ENCODE results near the gene ERVH48-1. TPM values are rescaled to one million over a fixed set of nuclear protein-coding genes. Genes with fewer than 3 reads are reported as not detected.
A peak's percentile ranks its signal among the peaks of the same experiment; 100 is the strongest.
"Not testable (repeated sequence)": the region's sequence is repeated elsewhere in the genome, so short reads cannot be mapped to it uniquely, and the experiment has no call there.

ERVH48-1 gene
- total and polyA plus RNA-seq, 4 donors, result not detected

GRCh38 chr21:42964546-42965210 lies 39.2 kb upstream of the ERVH48-1 start:
- WGBS, 2 donors, result 91 to 92% methylated on average over 13 of the region's 13 CpGs
- intact Hi-C loops (cut with DNase I), result no loop called here

GRCh38 chr21:42964086-42964485 lies 38.7 kb upstream of the ERVH48-1 start:
- intact Hi-C loops (cut with DNase I), result no loop called here
- Histone ChIP-seq H3K9me3 (ENCODE audit: control insufficient read depth, low read length) (no peaks in the 10 kb centered on the region), H3K4me3 (ENCODE audit: low read length in 2 of 2) (no peak overlapping the region), H3K27ac (ENCODE audit: low read depth in 1 of 2, low read length in 2 of 2) (no peak overlapping the region), H3K27me3 (ENCODE audit: control insufficient read depth in 1 of 2, insufficient read depth in 2 of 2, low read length in 1 of 2) (no peaks in the 10 kb centered on the region), H3K4me1 (ENCODE audit: control insufficient read depth in 1 of 2, insufficient read depth in 2 of 2, low read length in 2 of 2) (no peaks in the 10 kb centered on the region), H3K36me3 (ENCODE audit: control insufficient read depth in 1 of 2, insufficient read depth in 2 of 2, low read length in 1 of 2) (no peaks in the 10 kb centered on the region)
- ATAC-seq (ENCODE audit: low FRiP score) (no peak), DNase-seq (no peak)
- WGBS, 2 donors, result 92 to 93% methylated on average over 8 to 9 of the region's 9 CpGs

More at GRCh38 chr21:42964546-42965210, 39.2 kb upstream of the ERVH48-1 start:
- no peak overlapping the region for H3K27ac ChIP-seq (ENCODE audit: low read depth in 1 of 2, low read length in 2 of 2)
- DNase-seq, result no peak
- H3K4me3 ChIP-seq (ENCODE audit: low read length in 2 of 2), result no peak overlapping the region
- no peaks in the 10 kb centered on the region for H3K9me3 ChIP-seq (ENCODE audit: control insufficient read depth, low read length)
- no peaks in the 10 kb centered on the region for H3K4me1 ChIP-seq (ENCODE audit: control insufficient read depth in 1 of 2, insufficient read depth in 2 of 2, low read length in 2 of 2)
- no peaks in the 10 kb centered on the region for H3K27me3 ChIP-seq (ENCODE audit: control insufficient read depth in 1 of 2, insufficient read depth in 2 of 2, low read length in 1 of 2)
- no peaks in the 10 kb centered on the region for H3K36me3 ChIP-seq (ENCODE audit: control insufficient read depth in 1 of 2, insufficient read depth in 2 of 2, low read length in 1 of 2)
- ATAC-seq (ENCODE audit: low FRiP score), result no peak

- no peaks in the 10 kb centered on the region for H3K4me1 ChIP-seq (ENCODE audit: control insufficient read depth in 1 of 2, insufficient read depth in 2 of 2, low read length in 2 of 2)
- H3K9me3 ChIP-seq (ENCODE audit: control insufficient read depth, low read length), result no peaks in the 10 kb centered on the region
- intact Hi-C loops (cut with DNase I), result no loop called here
- no peak overlapping the region for H3K27ac ChIP-seq (ENCODE audit: low read depth in 1 of 2, low read length in 2 of 2)
- no peaks in the 10 kb centered on the region for H3K36me3 ChIP-seq (ENCODE audit: control insufficient read depth in 1 of 2, insufficient read depth in 2 of 2, low read length in 1 of 2)
- WGBS, 2 donors, result 72 to 79% methylated on average over 4 to 6 of the region's 6 CpGs
- no peaks in the 10 kb centered on the region for H3K27me3 ChIP-seq (ENCODE audit: control insufficient read depth in 1 of 2, insufficient read depth in 2 of 2, low read length in 1 of 2)
- no peak overlapping the region for H3K4me3 ChIP-seq (ENCODE audit: low read length in 2 of 2)
- DNase-seq (no peak), ATAC-seq (ENCODE audit: low FRiP score) (no peak)
These were observed 37.1 kb upstream of the ERVH48-1 start for GRCh38 chr21:42962380-42963007.

GRCh38 chr21:42959728-42960127 lies 34.3 kb upstream of the ERVH48-1 start:
- no peak for DNase-seq
- H3K27ac ChIP-seq (ENCODE audit: low read depth in 1 of 2, low read length in 2 of 2), result no peak overlapping the region
- intact Hi-C loops (cut with DNase I), result no loop called here
- no peaks in the 10 kb centered on the region for H3K9me3 ChIP-seq (ENCODE audit: control insufficient read depth, low read length)
- H3K36me3 ChIP-seq (ENCODE audit: control insufficient read depth in 1 of 2, insufficient read depth in 2 of 2, low read length in 1 of 2), result no peaks in the 10 kb centered on the region
- ATAC-seq (ENCODE audit: low FRiP score), result no peak
- 83 to 88% methylated on average over 3 of the region's 3 CpGs for WGBS, 2 donors
- no peak overlapping the region for H3K4me3 ChIP-seq (ENCODE audit: low read length in 2 of 2)
- H3K4me1 ChIP-seq (ENCODE audit: control insufficient read depth in 1 of 2, insufficient read depth in 2 of 2, low read length in 2 of 2), result no peaks in the 10 kb centered on the region
- H3K27me3 ChIP-seq (ENCODE audit: control insufficient read depth in 1 of 2, insufficient read depth in 2 of 2, low read length in 1 of 2), result no peaks in the 10 kb centered on the region

- not testable (repeated sequence) for H3K4me3 ChIP-seq (ENCODE audit: low read length in 2 of 2)
These were observed 32.7 kb upstream of the ERVH48-1 start for GRCh38 chr21:42958122-42958521.

GRCh38 chr21:42956824-42957630 lies 31.6 kb upstream of the ERVH48-1 start:
- ATAC-seq (ENCODE audit: low FRiP score), result peak; percentile 86
- no peaks in the 10 kb centered on the region for H3K27me3 ChIP-seq (ENCODE audit: control insufficient read depth in 1 of 2, insufficient read depth in 2 of 2, low read length in 1 of 2)
- intact Hi-C loops (cut with DNase I), result no loop called here
- no peak overlapping the region for H3K27ac ChIP-seq (ENCODE audit: low read depth in 1 of 2, low read length in 2 of 2)
- no peaks in the 10 kb centered on the region for H3K4me1 ChIP-seq (ENCODE audit: control insufficient read depth in 1 of 2, insufficient read depth in 2 of 2, low read length in 2 of 2)
- H3K9me3 ChIP-seq (ENCODE audit: control insufficient read depth, low read length), result no peaks in the 10 kb centered on the region
- DNase-seq, result no peak
- 86 to 91% methylated on average over 13 of the region's 13 CpGs for WGBS, 2 donors
- no peaks in the 10 kb centered on the region for H3K36me3 ChIP-seq (ENCODE audit: control insufficient read depth in 1 of 2, insufficient read depth in 2 of 2, low read length in 1 of 2)
- H3K4me3 ChIP-seq (ENCODE audit: low read length in 2 of 2), result no peak overlapping the region

More at GRCh38 chr21:42958122-42958521, 32.7 kb upstream of the ERVH48-1 start:
- H3K36me3 ChIP-seq (ENCODE audit: control insufficient read depth in 1 of 2, insufficient read depth in 2 of 2, low read length in 1 of 2); DNase-seq; H3K27ac ChIP-seq (ENCODE audit: low read depth in 1 of 2, low read length in 2 of 2); H3K9me3 ChIP-seq (ENCODE audit: control insufficient read depth, low read length); ATAC-seq (ENCODE audit: low FRiP score); H3K27me3 ChIP-seq (ENCODE audit: control insufficient read depth in 1 of 2, insufficient read depth in 2 of 2, low read length in 1 of 2); intact Hi-C loops (cut with DNase I); H3K4me1 ChIP-seq (ENCODE audit: control insufficient read depth in 1 of 2, insufficient read depth in 2 of 2, low read length in 2 of 2): not testable (repeated sequence)
- 75 to 87% methylated on average over 6 of the region's 6 CpGs for WGBS, 2 donors

- DNase-seq; H3K27ac ChIP-seq (ENCODE audit: low read depth in 1 of 2, low read length in 2 of 2); ATAC-seq (ENCODE audit: low FRiP score); intact Hi-C loops (cut with DNase I); H3K9me3 ChIP-seq (ENCODE audit: control insufficient read depth, low read length); H3K4me3 ChIP-seq (ENCODE audit: low read length in 2 of 2); H3K27me3 ChIP-seq (ENCODE audit: control insufficient read depth in 1 of 2, insufficient read depth in 2 of 2, low read length in 1 of 2); H3K36me3 ChIP-seq (ENCODE audit: control insufficient read depth in 1 of 2, insufficient read depth in 2 of 2, low read length in 1 of 2); H3K4me1 ChIP-seq (ENCODE audit: control insufficient read depth in 1 of 2, insufficient read depth in 2 of 2, low read length in 2 of 2): not testable (repeated sequence)
- 95 to 96% methylated on average over 9 of the region's 9 CpGs for WGBS, 2 donors
These were observed 25.8 kb upstream of the ERVH48-1 start for GRCh38 chr21:42951193-42951592.

GRCh38 chr21:42949094-42949755 lies 23.8 kb upstream of the ERVH48-1 start:
- ATAC-seq (ENCODE audit: low FRiP score); H3K27me3 ChIP-seq (ENCODE audit: control insufficient read depth in 1 of 2, insufficient read depth in 2 of 2, low read length in 1 of 2); H3K9me3 ChIP-seq (ENCODE audit: control insufficient read depth, low read length); H3K36me3 ChIP-seq (ENCODE audit: control insufficient read depth in 1 of 2, insufficient read depth in 2 of 2, low read length in 1 of 2); H3K4me1 ChIP-seq (ENCODE audit: control insufficient read depth in 1 of 2, insufficient read depth in 2 of 2, low read length in 2 of 2); intact Hi-C loops (cut with DNase I); H3K4me3 ChIP-seq (ENCODE audit: low read length in 2 of 2); H3K27ac ChIP-seq (ENCODE audit: low read depth in 1 of 2, low read length in 2 of 2): not testable (repeated sequence)
- WGBS, 2 donors, result 89 to 90% methylated on average over 13 of the region's 13 CpGs
- DNase-seq, result peak in 1 of 2 donors; percentile 57

Measured in aorta (tissue), 5 donors.